HG03135 (cell line): ENCODE data around the gene LHX5.

Experiments
- ATAC-seq: cut with Tn5 transposase; IDR thresholded peaks from one replicate; pipeline ENCODE4 v1.9.1; 2021; ENCODE audit warnings: mild to moderate bottlenecking, moderate library complexity; ENCODE audit not compliant: unreplicated experiment

The LHX5 gene

DNA sequence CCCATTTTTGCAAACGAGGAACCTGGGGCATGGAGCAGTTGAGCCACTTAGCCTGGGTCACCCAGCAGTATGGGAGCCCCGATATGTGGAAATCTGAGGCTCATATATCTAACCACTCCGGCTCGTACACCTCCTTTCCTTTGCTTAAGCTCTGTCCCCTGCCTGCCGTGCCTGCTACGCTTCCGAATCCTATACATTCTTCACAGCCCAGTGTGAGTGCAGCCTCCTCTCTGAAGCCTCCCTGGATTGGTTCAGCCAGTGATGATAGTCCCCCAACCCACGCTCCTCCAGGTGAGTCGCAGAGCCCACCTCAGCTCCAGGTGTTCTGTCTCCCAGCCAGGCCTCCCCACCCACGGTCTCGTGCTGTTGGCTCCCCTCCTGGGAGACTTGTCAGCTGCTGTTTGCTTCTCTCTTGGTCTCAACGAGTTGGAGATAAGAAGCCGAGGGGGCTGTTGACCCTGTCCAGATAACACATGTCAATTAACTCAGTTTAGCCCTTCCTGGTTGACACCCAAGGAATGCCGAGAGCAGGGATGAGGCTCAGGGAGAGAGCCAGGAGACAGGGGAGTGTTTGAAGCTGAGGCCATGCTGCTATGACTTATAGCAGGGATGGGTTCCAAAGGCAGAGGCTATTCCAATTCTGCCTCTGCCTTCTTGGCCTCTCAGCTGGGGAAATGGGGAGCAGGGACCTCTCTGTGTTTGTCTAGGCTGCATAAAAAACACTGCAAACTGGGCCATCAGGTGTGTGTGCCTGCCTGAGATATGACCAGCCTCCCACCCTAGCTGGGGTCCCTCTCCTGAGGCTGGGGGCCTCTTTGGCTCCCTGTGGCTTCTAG, 30.5 kb downstream of the LHX5 start:
- ATAC-seq = no peak

DNA sequence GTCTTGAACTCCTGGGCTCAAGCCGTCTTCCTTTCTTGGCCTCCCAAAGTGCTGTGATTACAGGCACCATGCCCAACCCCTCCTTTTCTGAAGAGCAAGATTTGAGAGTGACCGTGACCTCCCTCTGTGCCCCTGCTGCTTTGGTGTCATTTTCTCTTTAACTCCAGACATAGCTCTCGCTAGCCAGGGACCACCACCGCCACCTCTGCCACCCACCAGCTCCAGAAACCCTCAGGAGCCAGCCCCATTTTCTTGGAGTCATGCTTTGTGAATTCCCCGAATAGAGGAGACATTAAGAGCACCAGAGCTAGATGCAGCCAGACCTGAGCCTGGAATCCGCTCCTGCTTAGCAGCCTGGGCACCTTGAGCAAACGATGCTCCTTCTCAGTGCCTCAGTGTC, 31.3 kb downstream of the LHX5 start:
- ATAC-seq = no peak

DNA sequence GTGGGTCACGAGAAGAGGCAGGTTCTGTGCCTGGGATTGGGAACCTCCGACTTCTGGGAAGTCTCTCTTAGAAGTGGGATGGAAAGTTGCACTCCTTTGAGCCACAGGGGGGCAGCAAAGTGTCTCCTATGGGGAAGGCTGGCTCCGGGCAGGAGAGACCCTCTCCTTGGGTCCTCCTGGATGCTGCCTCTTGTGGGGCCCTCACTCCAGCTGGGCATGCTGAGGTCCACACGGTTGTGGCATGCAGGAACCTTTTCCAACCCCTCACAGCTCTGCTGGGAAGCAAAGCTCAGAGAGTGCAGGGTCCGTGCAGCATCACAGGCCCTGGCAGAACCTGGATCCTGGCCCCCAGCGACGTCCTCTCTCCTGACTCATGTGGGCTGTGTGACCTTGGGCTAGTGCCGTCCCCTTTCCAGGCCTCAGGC, 32.1 kb downstream of the LHX5 start:
- no peak for ATAC-seq

DNA sequence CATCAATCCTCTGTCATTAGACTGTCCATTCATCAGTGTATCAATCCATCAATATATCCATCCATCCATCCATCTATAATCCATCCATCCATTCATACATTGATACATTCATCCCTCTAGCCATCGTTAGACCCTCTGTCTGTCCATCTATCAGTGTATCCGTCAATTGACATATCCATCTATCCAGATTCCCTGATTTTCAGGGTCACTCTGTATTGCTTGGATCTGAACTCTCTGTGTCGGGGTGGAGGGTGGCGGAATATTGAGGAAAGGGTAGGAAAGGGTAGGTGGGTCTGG, 32.4 kb downstream of the LHX5 start:
- no peak for ATAC-seq

DNA sequence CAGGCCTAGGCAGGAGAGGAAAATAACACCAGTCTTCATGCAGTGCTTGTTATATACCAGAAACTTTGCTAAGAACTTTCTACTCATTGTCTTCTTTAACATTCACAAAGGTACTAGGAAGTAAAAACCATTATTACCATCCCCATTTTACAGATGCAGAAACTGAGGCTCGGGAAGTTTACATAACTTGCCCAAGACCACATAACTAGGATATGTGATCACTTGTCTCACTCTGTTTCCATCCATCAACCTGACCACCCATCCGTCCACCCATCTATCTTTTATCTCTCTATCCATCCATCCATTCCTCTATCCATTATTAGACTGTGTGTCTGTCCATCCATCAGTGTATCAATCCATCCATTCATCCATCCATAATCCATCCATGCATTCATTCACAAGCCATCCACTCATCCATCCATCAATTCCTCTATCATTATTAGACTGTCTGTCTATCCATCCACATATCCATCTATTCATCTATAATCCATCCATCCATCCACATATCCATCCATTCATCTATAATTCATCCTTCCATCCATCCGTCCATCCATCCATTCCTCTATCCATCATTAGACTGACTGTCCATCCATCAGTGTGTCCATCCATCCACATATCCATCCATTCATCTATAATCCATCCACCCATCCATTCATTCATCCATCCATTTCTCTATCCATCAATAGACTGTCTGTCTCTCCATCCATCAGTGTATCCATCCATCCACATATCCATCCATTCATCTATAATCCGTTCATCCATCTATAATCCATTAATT, 33.0 kb downstream of the LHX5 start:
- no peak for ATAC-seq

DNA sequence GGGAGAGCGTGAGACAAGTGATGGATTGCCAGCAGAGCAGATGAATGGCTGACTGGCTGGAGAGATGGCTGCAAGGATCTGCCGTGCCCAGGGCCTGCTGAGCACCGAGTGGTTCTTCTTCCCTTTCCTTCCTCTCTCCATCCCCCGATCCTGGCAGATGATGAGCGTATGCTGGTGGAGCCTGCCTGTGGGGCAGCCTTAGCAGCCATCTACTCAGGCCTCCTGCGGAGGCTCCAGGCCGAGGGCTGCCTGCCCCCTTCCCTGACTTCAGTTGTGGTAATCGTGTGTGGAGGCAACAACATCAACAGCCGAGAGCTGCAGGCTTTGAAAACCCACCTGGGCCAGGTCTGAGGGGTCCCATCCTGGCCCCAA, 34.0 kb downstream of the LHX5 start:
- ATAC-seq = no peak

DNA sequence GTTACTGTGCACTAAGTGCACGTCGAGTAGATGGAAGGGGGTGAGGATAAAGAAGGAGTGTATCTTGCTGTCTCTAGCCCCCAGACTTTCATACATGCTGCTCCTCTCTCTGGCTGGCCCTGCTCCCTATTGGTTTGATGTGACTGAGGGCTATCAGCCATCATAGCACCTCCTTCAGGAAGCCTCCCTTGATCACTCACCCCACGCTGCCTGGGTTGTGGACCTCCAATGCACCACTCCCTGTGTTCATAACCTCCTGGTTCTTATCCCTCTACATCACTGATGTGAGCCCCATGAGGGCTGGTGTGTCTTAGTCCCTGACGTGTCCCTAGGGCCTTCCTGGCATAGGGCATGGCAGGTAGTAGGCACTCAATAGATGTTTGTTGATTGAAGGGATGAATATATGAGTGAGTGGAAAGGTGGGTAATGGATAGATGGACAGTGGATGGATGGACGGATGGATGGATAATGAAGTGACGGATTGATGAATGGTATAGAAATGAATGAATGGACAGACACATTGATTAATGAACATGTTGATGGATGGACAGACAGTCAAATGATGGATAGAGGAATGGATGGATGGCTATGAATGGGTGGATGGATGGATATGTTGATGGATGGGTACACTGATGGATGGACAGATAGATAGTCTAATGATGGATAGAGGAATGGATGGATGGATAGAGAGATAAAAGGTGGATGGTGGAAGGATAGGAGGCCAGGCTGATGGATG, 34.5 kb downstream of the LHX5 start:
- ATAC-seq = no peak

DNA sequence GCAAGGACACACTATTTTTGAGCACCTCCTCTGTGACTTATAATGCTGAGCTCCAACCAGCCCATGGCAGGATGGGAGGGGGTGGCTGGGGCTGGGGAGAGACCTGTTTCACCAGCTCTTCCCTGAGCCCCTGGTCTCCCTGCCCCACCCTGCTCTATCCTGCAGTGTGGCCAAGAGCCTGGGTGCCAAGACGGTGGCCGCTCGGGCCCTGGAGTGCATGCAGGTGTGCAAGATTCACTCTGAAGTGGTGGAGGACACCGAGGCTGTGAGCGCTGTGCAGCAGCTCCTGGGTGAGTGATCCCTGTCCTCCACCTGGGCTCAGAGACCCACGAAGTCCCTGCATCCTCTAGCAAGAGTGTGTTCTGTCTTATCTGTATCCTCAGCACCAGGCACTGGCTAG, 35.1 kb downstream of the LHX5 start:
- ATAC-seq = no peak

DNA sequence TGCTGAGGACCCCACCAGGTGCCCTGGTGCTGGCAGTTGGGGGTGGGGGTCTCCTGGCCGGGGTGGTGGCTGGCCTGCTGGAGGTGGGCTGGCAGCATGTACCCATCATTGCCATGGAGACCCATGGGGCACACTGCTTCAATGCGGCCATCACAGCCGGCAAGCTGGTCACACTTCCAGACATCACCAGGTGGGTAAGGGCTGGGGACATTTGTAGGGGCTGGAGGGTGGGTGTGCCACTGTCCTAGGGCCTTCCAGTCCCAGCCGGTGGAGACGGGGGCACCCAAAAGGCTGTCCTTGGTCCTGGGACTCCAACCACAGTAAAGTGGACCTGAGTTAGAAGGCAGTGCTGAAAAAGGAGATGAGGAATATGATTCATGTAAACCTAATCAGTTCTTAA, 36.3 kb downstream of the LHX5 start:
- ATAC-seq = no peak

DNA sequence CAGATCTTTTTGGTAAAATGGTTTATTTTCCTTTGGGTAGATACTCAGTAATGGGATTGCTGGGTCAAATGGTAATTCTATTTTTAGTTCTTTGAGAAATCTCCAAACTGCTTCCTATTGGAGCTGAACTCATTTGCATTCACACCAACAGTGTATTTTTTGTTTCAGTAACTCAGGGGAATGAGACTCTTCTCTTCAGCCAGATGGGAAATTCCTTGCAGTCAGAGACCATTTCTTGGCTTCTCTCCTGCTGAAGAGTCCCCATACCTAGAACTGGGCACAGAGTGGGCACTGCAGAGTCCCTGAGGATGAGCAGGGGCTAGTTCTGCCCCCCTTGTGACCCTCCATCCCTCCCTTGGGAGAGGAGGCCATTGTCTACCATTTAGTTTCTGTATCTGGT, 38.7 kb downstream of the LHX5 start:
- ATAC-seq = no peak

DNA sequence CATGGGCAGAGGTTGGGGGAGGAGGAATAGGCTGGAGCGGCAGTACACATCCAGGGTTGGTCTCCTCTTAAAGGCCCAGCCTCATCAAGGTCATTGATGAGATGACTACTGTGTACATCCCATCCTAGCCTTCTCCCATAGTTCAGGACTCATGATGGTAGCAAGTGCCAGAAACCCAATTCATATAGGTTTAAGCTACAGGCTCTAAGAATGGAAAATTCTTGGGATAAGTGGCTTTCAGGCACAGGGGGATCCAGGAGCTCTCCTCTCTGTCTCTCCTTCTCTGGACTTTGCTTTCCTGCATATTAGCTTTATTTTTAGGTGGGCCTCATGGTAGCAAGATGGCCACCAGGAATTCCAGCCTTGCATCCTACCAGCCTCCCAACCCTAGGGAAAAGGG, 43.2 kb downstream of the LHX5 start:
- ATAC-seq = no peak

DNA sequence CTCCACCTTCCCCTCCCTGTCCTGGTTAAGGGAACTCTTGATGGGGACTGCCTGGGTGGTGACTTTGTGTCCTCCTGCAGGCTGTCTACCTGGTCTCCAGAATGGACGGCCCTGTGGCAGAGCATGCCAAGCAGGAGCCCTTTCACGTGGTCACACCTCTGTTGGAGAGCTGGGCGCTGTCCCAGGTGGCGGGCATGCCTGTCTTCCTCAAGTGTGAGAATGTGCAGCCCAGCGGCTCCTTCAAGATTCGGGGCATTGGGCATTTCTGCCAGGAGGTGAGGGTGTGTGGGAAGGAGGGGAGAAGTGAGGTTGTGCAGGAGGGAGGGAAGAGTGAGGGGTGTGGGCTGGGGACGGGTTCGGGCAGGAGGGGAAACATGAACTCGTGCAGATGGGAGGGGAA, 43.8 kb downstream of the LHX5 start:
- ATAC-seq = no peak

DNA sequence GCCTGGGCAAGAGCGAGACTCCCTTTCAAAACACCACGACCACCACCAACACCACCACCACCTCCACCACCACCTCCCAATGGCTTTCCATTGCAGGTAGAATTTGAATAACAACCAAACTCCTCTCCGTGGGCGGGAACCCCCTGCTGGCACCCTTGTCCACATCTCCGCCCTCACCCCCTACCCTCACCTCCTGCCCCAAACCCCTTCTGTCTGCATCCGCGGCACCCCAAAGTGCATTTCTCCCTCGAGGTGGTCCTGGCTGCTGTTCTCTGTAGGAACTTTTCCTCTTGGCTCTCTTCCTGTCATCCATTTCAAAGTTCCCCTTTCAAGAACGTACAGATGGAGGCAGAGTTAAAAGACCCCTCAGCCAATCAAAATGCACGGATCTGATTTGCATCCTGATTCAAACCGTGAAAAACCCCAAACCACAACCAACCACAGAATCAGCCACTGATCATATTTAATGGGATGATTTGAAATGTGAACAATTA, 45.7 kb downstream of the LHX5 start:
- ATAC-seq = no peak

DNA sequence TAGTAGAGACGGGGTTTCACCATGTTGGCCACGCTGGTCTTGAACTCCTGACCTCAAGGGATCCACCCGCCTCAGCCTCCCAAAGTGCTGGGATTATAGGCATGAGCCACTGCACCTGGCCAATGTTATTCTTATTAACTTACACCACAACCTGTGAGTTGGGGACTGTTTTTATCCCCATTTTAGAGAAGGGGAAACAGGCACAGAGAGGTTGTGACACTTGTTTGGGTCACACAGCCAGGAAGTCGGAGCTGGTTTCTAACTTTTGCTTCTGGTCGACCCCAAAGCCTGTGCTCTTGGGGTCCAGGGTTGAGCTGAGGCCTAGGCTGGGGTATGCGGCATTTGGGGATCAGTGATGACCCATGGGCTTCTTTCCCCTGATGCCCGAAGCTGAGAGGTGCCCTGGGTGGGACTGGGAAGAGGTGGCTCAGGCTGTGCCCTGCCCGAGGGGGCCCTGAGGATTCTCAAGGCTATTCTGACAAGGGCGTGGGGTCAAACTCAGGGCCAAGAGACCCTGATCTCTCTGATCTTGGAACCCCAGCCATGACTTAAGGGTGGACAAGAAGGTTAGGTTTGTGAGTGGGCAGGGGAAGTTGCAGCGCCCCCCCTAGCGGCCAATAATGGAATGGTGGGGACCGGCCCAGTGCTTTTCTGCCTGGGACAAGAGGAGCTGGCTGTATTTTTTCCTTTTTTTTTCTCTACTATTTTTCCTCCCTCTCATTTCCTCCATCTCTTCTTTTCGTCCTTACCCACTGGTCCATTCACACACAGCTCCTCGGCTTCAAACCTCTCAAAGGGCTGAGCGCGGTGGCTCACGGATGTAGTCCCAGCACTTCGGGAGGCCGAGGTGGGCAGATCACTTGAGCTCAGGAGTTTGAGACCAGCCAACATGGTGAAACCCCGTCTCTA, 46.5 kb downstream of the LHX5 start:
- ATAC-seq = no peak

DNA sequence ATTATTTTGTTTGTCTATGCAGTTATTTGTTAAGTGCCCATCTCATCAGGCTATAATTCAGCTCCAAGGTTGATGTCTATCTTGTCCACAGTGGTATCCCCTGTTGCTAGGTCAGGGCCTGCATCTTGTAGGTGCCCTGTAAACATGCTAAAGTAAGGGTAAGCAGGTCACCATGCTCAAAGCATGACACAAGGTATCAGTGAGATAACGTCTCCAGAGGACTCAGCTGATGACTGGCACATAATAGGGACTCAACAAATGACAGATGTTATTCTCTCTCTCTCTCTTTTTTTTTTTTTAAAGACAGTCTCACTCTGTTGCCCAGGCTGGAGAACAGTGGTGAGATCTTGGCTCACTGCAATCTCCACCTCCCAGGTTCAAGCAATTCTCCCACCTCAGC, 47.2 kb downstream of the LHX5 start:
- no peak for ATAC-seq

DNA sequence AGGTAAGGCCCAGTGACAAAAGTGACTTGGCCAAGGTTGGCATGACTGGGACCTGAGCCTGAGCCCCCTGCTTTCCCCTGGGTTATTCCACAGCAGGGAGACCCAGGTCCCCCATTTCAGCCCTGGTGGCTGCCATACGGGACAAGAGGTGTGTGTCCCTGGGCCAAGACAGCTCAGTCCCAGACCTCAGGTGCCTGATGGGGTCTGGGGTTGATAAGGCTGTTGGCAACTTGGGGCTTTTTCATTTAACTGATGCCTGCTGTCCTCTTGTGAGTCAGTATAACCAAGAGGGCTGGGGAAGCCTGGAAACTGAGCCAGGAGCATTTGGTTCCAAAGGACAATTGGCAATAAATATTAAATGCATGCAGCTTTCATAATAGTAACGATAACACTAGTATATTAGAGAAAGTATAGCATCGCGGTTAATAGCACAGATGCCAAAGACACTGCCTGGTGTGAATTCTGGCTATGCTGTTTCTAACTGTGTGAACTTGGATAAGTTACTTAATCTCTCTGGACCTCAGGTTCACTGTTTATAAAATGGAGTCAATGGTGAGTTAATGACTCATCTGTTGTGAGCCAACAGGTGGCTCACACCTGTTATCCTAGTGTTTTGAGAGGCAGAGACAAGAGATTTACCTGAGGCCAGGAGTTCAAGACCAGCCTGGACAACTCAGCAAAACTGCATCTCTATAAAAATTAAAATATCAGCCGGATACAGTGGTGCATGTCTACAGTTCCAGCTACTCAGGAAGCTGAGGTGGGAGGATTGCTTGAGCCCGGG, 48.6 kb downstream of the LHX5 start:
- no peak for ATAC-seq

DNA sequence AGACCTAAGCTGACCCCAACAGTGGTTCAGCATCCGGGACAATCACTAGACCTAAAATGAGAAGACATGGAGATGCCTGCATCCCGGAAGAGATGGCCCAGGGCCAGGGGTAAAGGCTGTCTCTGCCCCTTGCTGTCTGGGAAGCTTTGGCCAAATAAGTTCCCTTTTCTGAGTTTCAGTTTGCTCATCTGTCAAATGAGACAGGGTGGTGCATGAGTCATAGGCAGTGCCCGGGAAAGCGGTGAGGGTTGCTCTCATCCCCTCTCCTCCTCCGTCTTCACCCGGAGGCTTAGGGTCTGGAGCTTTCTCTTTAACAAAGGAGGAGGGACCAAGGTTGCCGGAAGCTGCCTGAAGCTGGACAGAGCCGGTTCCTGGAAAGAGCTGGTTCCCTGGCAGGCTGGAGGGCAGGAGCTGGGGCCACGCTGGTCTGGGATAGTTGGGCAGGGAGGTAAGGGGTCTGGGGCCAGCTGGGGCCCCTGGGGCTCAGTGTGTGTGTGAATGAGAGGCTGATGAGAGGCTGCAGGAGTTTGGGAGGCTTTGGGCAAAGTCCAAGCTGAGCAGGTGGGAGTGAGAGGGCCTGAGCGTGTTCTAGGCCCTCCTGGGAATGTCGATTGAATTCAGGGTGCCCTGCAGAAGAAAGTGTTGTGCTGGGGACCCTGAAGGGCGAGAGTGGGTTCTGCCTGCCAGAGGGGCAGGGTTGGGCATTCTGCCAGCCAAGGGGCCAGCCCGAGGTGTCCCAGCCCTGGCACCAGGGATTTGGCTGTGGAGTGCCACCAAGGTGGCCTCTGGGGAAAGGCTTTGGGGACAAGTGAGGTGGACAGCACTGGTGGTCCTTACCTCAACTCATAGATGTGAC, 49.4 kb downstream of the LHX5 start, which contains the start of gene SDSL:
Gene SDSL, plus strand, starts transcription at position 351 of the 856 bp plus-strand sequence. CDS start 5,603 bp downstream, outside the sequence.
- peak; percentile 85 for ATAC-seq

DNA sequence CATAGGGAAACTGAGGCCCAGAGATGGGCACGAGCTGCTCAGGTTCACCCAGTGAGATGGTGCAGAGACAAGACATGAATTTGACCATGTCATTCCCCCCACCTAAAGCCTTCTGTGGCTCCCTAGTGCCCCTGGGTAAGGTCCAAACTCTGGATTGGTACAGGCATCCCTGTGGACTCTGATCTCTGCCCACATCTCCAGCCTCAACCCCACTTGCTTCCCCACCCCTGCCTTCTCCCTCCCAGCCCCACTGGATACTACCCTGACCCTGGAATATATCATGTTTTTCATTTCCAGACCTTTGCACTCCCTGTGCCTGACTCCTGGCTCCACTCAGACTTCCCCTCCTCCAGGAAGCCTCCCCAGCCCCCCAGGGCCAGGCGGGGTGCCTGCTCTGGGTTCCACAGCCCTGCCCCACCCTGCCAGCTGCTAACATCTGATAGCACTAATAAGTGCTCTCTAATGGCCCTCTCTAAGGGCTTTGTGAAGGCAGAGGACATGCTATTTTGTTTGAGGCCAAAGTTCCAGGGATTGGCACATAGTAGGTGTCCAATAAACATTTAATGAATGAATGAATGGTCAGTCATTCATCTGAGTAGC, 50.6 kb downstream of the LHX5 start:
- no peak for ATAC-seq
